Esophagus muscularis mucosa (tissue), 4 donors: ENCODE data around the gene ASAP3. TPM values are rescaled to one million over a fixed set of nuclear protein-coding genes. Genes with fewer than 3 reads are reported as not detected.

Experiments used
- DNase-seq: peaks from one replicate; pipeline ENCODE4 v3.0.0-alpha.2; 2017; ENCODE audit errors: extremely low spot score
- H3K27ac ChIP-seq, 4 donors: fragments of 200-600 bp; sonication (generic); replicated peaks in 1 of 4; 1 replicate in 3 of 4; 2 replicates in 1 of 4; pipeline ENCODE4 v1.5.1; 2016 to 2019; ENCODE audit warnings: mild to moderate bottlenecking in 1 of 4
- H3K27me3 ChIP-seq, 4 donors: fragments of 200-600 bp; sonication (generic); one replicate each; pipeline versions ENCODE4 v1.5.1 to v1.6.0; 2016 to 2019
- H3K36me3 ChIP-seq, 4 donors: fragments of 200-600 bp; sonication (generic); one replicate each; pipeline ENCODE4 v1.5.1; 2016 to 2019
- H3K4me1 ChIP-seq, 4 donors: fragments of 200-600 bp; sonication (generic); one replicate each; pipeline ENCODE4 v1.5.1; 2016 to 2019
- H3K4me3 ChIP-seq, 4 donors: fragments of 200-600 bp; sonication (generic); 1 replicate in 2 of 4; 2 replicates in 2 of 4; pipeline ENCODE4 v1.5.1; 2016 to 2019; ENCODE audit warnings: mild to moderate bottlenecking in 4 of 4, moderate library complexity in 1 of 4
- H3K9me3 ChIP-seq, 4 donors: fragments of 200-600 bp; sonication (generic); 1 replicate in 3 of 4; 2 replicates in 1 of 4; pipeline ENCODE4 v1.5.1; 2016 to 2019
- EP300 ChIP-seq: sonication (generic); formaldehyde crosslinking; IDR thresholded peaks from one replicate; pipeline ENCODE4 v1.6.1; 2017; ENCODE audit warnings: antibody characterized with exemption
- POLR2A ChIP-seq: fragments of 450-650 bp; IDR thresholded peaks from one replicate; pipeline ENCODE4 v1.6.1; 2017; ENCODE audit warnings: antibody characterized with exemption, moderate library complexity, mild to moderate bottlenecking, low read depth
- POLR2AphosphoS5 ChIP-seq, 2 donors: sonication (generic); formaldehyde crosslinking; IDR thresholded peaks; one replicate each; pipeline ENCODE4 v1.6.1; 2017; ENCODE audit warnings: antibody characterized with exemption in 2 of 2
- WGBS: methylation state at CpG from one replicate; pipeline ENCODE4 v1.1.5; 2018; 5-methylcytosine and 5-hydroxymethylcytosine counted together
- intact Hi-C: fragments of 100-400 bp; cut with DNase I; formaldehyde crosslinking; loops from one replicate; pipeline ENCODE4 v1.15.1; 2023
- total RNA-seq, 4 donors: library from RNA; depleted of rRNA; stranded (reverse); fragments of >200 nt; gene quantifications; one replicate each; pipeline versions ENCODE4 v1.1.0 to v1.2.1, GENCODE V29; 2016
- TF ChIP-seq, protein P1 (sequence below), 3 experiments: fragments of 200-600 bp in 2 of 3; fragments of 450-650 bp in 1 of 3; sonication (generic) in 2 of 3; IDR thresholded peaks; one replicate each; pipeline ENCODE4 v1.5.1; 2017 to 2019; ENCODE audit warnings: antibody characterized with exemption in 3 of 3, mild to moderate bottlenecking in 2 of 3, moderate library complexity in 1 of 3

ASAP3 gene
- total RNA-seq, 4 donors from 2014 or later: 25.3 to 32.8 (median 27.9) TPM

DNA sequence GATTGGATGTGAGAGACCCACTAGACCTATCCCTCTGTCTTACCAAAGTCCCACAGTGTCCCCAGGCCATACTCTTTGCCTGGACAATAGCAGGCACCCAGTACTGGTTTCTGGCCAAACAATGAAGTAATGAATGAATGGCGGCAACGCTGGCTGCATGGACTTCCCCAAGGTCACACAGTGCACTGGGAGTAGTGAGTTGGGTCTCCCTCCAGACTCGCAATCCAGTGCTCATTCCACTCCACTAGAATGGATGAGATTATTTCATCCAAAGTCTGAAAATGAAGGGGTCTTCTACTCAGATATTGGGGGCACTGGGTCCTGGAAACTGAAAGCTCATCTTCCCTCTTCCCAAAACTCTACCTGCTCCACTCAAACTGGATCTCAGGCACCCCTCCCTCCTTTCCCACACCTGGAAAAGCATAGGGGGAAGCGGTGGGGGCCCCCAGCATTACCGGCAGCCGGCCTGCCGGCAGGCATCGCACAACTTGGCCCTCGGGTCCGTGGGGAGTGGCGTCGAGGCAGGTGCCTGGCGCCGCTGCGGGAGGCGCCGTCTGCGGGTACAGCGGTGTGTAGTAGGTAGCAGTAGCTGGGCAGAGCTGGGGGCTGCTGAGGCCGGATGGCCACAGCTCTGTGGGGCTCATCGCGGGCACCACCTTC lies 46.2 kb upstream of the ASAP3 start:
- intact Hi-C loops: loop anchor here (10.0 kb wide), 1 partner anchor 185 kb away; the partner anchor contains the start of gene HNRNPR
- Histone ChIP-seq H3K27me3 (peaks cover 0 to 52% (median 0%) of the 10 kb centered on the region in 4 donors), H3K9me3 (no peaks in the 10 kb centered on the region), H3K4me3 (peak overlapping the region; percentile 58 to 65 (median 60)), H3K36me3 (no peaks in the 10 kb centered on the region), H3K4me1 (peaks cover 18 to 42% (median 32%) of the 10 kb centered on the region in 4 donors), H3K27ac (no peak overlapping the region)
- 30% methylated on average over 2 of the region's 22 CpGs for WGBS
- TF ChIP-seq, protein P1, sequence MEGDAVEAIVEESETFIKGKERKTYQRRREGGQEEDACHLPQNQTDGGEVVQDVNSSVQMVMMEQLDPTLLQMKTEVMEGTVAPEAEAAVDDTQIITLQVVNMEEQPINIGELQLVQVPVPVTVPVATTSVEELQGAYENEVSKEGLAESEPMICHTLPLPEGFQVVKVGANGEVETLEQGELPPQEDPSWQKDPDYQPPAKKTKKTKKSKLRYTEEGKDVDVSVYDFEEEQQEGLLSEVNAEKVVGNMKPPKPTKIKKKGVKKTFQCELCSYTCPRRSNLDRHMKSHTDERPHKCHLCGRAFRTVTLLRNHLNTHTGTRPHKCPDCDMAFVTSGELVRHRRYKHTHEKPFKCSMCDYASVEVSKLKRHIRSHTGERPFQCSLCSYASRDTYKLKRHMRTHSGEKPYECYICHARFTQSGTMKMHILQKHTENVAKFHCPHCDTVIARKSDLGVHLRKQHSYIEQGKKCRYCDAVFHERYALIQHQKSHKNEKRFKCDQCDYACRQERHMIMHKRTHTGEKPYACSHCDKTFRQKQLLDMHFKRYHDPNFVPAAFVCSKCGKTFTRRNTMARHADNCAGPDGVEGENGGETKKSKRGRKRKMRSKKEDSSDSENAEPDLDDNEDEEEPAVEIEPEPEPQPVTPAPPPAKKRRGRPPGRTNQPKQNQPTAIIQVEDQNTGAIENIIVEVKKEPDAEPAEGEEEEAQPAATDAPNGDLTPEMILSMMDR (IDR thresholded peaks at IDR 0.05): no peak
- TF ChIP-seq EP300 (no peak), POLR2AphosphoS5 (IDR thresholded peaks at IDR 0.05) (no peak), POLR2A (no peak)
- DNase-seq: no peak

GRCh38 chr1:23529146-23530086 lies 45.4 kb upstream of the ASAP3 start:
- peaks cover 0 to 52% (median 0%) of the 10 kb centered on the region in 4 donors for H3K27me3 ChIP-seq
- DNase-seq: no peak
- peaks cover 18 to 42% (median 32%) of the 10 kb centered on the region in 4 donors for H3K4me1 ChIP-seq
- no peaks in the 10 kb centered on the region for H3K9me3 ChIP-seq
- TF ChIP-seq EP300 (no peak), POLR2A (no peak), POLR2AphosphoS5 (IDR thresholded peaks at IDR 0.05) (no peak)
- TF ChIP-seq, protein P1 (IDR thresholded peaks at IDR 0.05): no peak
- H3K36me3 ChIP-seq: no peaks in the 10 kb centered on the region
- intact Hi-C loops: loop anchor here (10.0 kb wide), 1 partner anchor 185 kb away; the partner anchor contains the start of gene HNRNPR
- H3K4me3 ChIP-seq: no peak overlapping the region
- WGBS: 72% methylated on average over 5 of the region's 8 CpGs
- H3K27ac ChIP-seq: no peak overlapping the region

DNA sequence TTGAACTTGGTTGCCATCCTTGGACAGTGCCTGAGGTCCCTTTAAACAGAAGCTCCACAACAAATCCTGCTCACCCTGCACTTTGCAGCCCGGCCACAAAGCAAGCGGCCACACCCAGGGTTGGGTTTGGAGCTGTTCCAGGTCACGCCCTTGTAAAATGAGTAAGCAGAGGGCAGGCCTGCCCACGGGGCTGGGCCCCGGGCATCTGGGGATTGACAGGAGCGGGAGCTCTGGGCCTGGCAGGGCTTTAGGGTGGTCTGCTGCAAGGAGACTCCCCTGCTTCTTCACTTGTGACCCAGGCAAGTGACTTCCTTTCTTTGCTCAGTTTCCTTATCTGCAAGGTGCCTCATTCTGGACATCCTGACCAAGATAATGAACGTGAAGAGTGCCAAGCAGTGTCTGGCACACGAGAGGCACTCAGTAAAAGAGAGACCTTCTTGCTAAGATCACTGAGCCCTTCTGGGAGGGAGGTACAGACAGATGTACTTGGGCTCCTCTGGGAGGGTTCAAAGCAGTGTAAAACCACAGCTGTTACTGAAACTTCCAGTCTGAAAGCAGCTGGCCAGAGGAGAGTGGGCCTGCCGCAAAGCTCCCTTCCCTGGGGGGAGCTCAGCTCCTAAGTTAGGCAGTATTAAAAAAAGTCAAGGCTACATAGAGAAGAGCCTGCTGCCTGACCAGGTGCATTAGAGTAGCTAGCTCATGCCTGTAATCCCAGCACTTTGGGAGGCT lies 44.4 kb upstream of the ASAP3 start:
- WGBS: 36% methylated on average over 9 of the region's 9 CpGs
- Histone ChIP-seq H3K4me3 (no peak overlapping the region), H3K4me1 (peaks cover 18 to 42% (median 32%) of the 10 kb centered on the region in 4 donors), H3K27ac (no peak overlapping the region), H3K9me3 (no peaks in the 10 kb centered on the region), H3K36me3 (no peaks in the 10 kb centered on the region), H3K27me3 (peaks cover 0 to 52% (median 0%) of the 10 kb centered on the region in 4 donors)
- intact Hi-C loops: no loop called here
- DNase-seq: peak; percentile 94
- TF ChIP-seq POLR2AphosphoS5 (IDR thresholded peaks at IDR 0.05): no peak
- TF ChIP-seq POLR2A: no peak
- no peak for TF ChIP-seq EP300
- TF ChIP-seq, protein P1 (IDR thresholded peaks at IDR 0.05): no peak

DNA sequence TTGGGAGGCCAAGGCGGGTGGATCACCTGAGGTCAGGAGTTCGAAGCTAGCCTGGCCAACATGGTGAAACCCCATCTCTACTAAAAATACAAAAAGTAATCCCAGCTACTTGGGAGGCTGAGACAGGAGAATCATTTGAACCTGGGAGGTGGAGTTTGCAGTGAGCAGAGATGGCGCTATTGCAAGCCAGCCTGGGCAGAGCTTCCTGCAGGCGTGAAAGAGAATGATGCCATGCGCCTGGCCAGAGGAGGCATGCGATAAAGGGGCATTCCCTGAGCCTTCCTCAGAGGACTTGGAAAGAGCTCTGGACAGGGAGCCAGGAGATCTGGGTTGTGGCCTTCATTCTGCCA lies 43.9 kb upstream of the ASAP3 start:
- TF ChIP-seq EP300 (no peak), POLR2AphosphoS5 (IDR thresholded peaks at IDR 0.05) (no peak), POLR2A (no peak)
- TF ChIP-seq, protein P1 (IDR thresholded peaks at IDR 0.05): no peak
- intact Hi-C loops: no loop called here
- Histone ChIP-seq H3K27me3 (peaks cover 0 to 52% (median 0%) of the 10 kb centered on the region in 4 donors), H3K4me3 (no peak overlapping the region), H3K36me3 (no peaks in the 10 kb centered on the region), H3K9me3 (no peaks in the 10 kb centered on the region), H3K4me1 (peaks cover 18 to 42% (median 32%) of the 10 kb centered on the region in 4 donors), H3K27ac (no peak overlapping the region)
- WGBS: 85% methylated on average over 6 of the region's 6 CpGs
- DNase-seq: no peak
